GM21360 (cell line): ENCODE results near the gene HRK.
"Not testable (repeated sequence)": the region's sequence is repeated elsewhere in the genome, so short reads cannot be mapped to it uniquely, and the experiment has no call there.

Experiments used
- ATAC-seq: cut with Tn5 transposase; IDR thresholded peaks from one replicate; pipeline ENCODE4 v1.9.1; 2021; ENCODE audit warnings: mild to moderate bottlenecking, moderate library complexity; ENCODE audit not compliant: unreplicated experiment

HRK gene

GRCh38 chr12:116820064-116820656 lies 61.1 kb downstream of the HRK start:
- no peak for ATAC-seq

DNA sequence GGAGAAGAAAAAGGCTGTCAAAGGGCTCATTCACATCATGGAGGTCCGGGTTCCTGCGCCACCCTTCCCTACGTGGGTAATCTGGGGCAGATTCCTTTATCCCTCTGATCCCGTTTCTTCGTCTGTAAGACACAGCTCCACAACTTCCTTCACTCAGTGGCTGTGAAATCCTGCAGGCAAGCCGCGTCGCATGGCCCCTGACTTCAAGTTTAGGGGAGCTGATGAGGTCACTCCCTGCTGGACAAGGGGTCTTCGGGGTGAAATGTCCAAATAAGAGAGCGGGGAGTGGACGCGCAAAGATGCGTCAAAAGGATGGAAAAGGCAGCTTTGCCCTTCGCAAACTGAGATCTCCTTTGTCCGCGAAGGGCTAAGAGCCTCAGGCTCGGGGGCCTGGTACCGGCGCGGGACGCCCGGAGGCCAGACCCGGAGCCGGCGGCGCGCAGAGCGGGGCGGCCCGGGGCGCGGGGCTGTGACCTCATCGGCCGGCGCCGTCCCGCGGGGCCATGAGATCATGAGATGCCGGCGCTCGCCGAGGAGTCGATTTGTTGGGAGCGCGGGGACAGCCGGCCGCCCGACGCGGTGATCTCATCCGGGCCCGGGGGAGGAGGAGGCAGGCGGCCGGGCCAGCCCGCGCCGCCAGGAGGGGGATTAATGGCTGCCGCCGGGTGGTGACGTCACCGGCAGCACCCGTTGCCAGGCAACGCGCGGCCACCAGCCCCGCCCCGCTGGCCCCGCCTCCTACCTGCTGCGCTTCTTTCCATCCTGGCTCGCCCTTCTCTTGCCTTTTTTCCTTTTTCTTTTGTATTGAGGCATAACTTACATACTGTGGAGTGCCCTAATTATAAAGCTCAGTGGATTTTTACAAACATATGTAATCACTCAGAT lies 62.1 kb downstream of the HRK start:
- ATAC-seq: peak; percentile 87

DNA sequence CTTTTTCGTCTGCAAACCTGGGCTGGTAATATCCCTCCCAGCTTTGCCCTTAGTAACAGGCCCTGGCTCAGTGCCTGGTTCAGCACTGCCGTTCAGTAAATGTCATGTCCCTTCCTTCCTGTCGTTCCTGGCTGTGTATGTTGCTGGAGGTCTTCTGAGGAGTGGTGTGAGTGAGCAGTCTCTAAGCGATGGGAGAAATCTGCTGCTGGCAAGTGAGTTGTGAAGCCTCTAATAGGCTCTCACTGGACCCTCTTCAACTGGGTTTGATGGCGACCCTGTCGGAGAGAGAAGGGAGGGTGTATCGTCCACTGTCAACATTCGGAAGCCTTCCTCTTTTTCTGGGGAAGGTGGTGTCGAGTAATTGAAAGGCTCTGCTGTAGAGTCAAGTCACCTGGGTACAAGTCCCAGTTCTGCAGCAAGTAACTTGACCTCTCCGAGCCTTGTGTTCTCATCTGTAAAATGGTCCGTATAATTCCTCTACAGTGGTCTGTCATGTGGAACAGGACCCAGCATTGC lies 62.8 kb downstream of the HRK start:
- no peak for ATAC-seq

GRCh38 chr12:116814766-116815165 lies 66.5 kb downstream of the HRK start:
- ATAC-seq: not testable (repeated sequence)

GRCh38 chr12:116813271-116814041 lies 67.8 kb downstream of the HRK start:
- ATAC-seq: no peak

GRCh38 chr12:116812238-116812637 lies 69.0 kb downstream of the HRK start:
- ATAC-seq: no peak

DNA sequence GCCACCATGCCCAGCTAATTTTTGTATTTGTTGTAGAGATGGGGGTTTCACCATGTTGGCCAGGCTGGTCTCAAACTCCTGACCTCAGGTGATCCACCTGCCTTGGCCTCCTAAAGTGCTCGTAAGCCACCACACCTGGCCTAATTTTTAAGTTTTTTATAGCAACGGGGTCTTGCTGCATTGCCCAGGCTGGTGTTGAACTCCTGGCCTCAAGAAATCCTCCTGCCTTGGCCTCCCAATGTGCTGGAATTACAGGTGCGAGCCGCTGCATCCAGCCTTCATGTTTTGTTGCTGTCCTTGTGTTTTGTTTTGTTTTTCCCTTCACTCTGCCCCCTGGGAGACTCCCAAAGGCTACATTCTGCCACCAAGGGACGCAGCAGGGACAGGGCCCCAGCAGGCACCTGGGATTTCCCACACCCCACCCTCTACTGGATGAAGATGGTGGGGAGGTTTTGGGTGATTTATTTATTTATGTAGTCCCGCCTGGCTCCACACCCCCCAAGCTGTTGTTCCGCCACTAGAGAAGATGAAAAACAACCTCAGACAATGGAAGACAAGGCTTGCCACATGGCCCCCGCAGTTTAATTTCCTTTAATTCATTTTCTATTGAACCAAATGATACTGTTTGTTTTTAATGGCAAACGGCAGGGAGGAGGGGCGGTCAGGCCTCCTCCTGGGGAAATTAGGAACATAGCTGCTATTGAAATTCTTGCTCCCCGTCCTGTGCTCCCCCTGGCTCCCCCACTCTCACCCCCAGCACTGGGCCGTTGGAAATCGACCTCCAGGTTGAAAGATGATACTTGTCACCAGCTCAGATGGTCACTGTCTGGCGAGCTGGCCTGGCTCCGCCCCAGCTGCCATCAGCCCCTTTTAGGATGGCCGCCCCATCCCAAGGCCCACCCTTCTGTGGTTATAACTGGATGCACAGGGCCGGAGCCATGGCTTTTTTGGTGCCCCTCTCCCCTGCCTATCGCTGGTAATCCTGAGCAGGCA lies 72.8 kb downstream of the HRK start:
- no peak for ATAC-seq

- no peak for ATAC-seq
These were observed 73.7 kb downstream of the HRK start for GRCh38 chr12:116807546-116807945.

GRCh38 chr12:116806845-116807440 lies 74.3 kb downstream of the HRK start:
- no peak for ATAC-seq
